Measurements from ENCODE around the gene PAQR8. TPM values are rescaled to one million over a fixed set of nuclear protein-coding genes. Genes with fewer than 3 reads are reported as not detected.
A peak's percentile ranks its signal among the peaks of the same experiment; 100 is the strongest.

The PAQR8 gene
- total and polyA plus RNA-seq, 2 of the 13 experiments (the other 11 are each of a cell fraction or from before 2014, with no cell fraction given): 37.7 to 50.7 TPM

GRCh38 chr6:52416629-52417151 lies 54.7 kb downstream of the PAQR8 start (continued):
- TF ChIP-seq XRCC5 (optimal IDR thresholded peaks at IDR 0.05; ENCODE audit: low read length): no peak
- TF ChIP-seq THAP8 (CRISPR knock-in tag; IDR thresholded peaks at IDR 0.05; ENCODE audit: borderline replicate concordance): no peak
- TF ChIP-seq REL (CRISPR knock-in tag; conservative IDR thresholded peaks at IDR 0.05): no peak
- 0 out of 2 replicates have a peak, but pooled peaks have one; percentile 31 for TF ChIP-seq PAXIP1 (CRISPR knock-in tag; conservative IDR thresholded peaks at IDR 0.05)
- TF ChIP-seq SOX6 (IDR thresholded peaks at IDR 0.05): no peak
- peak; percentile 58; the same call in 1 of the 2 replicates for TF ChIP-seq SOX6 (CRISPR knock-in tag; IDR thresholded peaks at IDR 0.05)
- no peak for TF ChIP-seq ZNF710 (CRISPR knock-in tag; IDR thresholded peaks at IDR 0.05; ENCODE audit: borderline replicate concordance)
- peak; percentile 99 for TF ChIP-seq STAG1 (CRISPR knock-in tag; IDR thresholded peaks at IDR 0.05)
- peak in 1 of 2 experiments; percentile 55; a peak in 1 of 4 replicates for TF ChIP-seq KLF16 (CRISPR knock-in tag; IDR thresholded peaks at IDR 0.05)
- TF ChIP-seq SALL1 (CRISPR knock-in tag; IDR thresholded peaks at IDR 0.05): peak; percentile 18; the same call in 1 of the 2 replicates
- peak; percentile 56 for TF ChIP-seq ZNF331 (CRISPR knock-in tag; IDR thresholded peaks at IDR 0.05)
- TF ChIP-seq MXI1 (IDR thresholded peaks at IDR 0.05; ENCODE audit: borderline replicate concordance, low read depth, low read length): peak; percentile 51; the same call in 1 of the 3 replicates
- 0 out of 2 replicates have a peak, but pooled peaks have one; percentile 20 for TF ChIP-seq ZNF414 (CRISPR knock-in tag; IDR thresholded peaks at IDR 0.05)
- TF ChIP-seq GATAD2A (CRISPR knock-in tag; IDR thresholded peaks at IDR 0.05): peak; percentile 53; the same call in 1 of the 2 replicates
- TF ChIP-seq NR2F1 (CRISPR knock-in tag; IDR thresholded peaks at IDR 0.05): no peak
- peak; percentile 64 for TF ChIP-seq MIXL1 (CRISPR knock-in tag; IDR thresholded peaks at IDR 0.05)
- peak; percentile 57 for TF ChIP-seq THAP11 (CRISPR knock-in tag; IDR thresholded peaks at IDR 0.05)
- 0 out of 2 replicates have a peak, but pooled peaks have one; percentile 58 for TF ChIP-seq ZNF510 (CRISPR knock-in tag; IDR thresholded peaks at IDR 0.05; ENCODE audit: low read depth)
- no peak for TF ChIP-seq FOXC1 (CRISPR knock-in tag; IDR thresholded peaks at IDR 0.05; ENCODE audit: borderline replicate concordance)
- TF ChIP-seq ZFX (CRISPR knock-in tag; IDR thresholded peaks at IDR 0.05; ENCODE audit: low read depth): peak; percentile 15; the same call in 1 of the 2 replicates
- TF ChIP-seq E2F2 (CRISPR knock-in tag; IDR thresholded peaks at IDR 0.05; ENCODE audit: borderline replicate concordance): no peak
- 0 out of 2 replicates have a peak, but pooled peaks have one; percentile 45 for TF ChIP-seq SALL2 (CRISPR knock-in tag; IDR thresholded peaks at IDR 0.05)
- peak; percentile 37; the same call in 1 of the 2 replicates for TF ChIP-seq GZF1 (CRISPR knock-in tag; IDR thresholded peaks at IDR 0.05)
